ENCODE data around the gene SH2D3A. TPM values are rescaled to one million over a fixed set of nuclear protein-coding genes. Genes with fewer than 3 reads are reported as not detected.

Gene SH2D3A
- total and polyA plus RNA-seq, 2 of the 8 experiments (the other 6 are each of a cell fraction or from before 2014, with no cell fraction given), result 14.5 to 22.1 TPM

DNA sequence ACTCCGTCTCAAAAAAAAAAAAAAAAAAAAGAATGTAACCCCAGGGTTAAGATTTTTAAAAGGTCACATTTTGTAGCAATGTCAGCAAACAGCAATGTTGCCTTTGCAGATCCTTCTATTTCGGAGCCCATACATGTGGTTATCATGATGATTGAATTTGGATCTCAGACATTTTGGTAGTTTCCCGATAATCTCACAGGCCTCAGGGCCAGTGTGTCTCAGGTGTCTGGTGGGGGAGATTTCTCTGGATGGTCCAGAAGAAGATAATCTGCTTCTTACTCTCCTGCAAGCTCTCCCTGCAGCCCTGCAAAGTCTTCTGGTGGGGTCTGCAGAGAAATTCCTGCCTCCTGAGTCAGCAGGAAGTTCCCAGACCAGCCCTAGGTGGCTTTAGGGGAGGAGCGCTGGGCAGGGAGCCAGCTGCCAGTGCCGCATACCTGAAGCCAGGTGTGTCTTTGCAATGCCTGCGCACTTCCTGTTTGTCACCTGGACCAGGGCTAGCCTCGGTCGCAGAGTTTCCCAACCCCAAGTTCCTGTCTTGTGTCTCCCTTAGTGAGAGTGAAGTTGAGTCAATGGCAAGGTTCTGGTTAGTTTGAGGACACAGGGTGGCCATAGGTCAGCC is 1.4 kb downstream of the SH2D3A start:
- no peak overlapping the region for H2AFZ ChIP-seq (ENCODE audit: low read length)
- peak; percentile 80 to 88 for DNase-seq (ENCODE audit: low read depth in 1 of 2, low spot score in 2 of 2)
- H3K4ac ChIP-seq (replicated peaks; ENCODE audit: insufficient read length, low read depth, low read length), result peak overlapping the region; percentile 75
- H3K27ac ChIP-seq (ENCODE audit: low read depth, low read length), result peak overlapping the region; percentile 57
- H2AK5ac ChIP-seq (ENCODE audit: low read depth, low read length), result peak overlapping the region; percentile 87; the same call in 1 of the 2 replicates
- no peak overlapping the region for H3K56ac ChIP-seq (replicated peaks; ENCODE audit: insufficient read length, low read depth, low read length)
- peaks cover 0 to 6% (median 5%) of the 10 kb centered on the region in 4 experiments; a peak in 5 of 7 replicates for H3K4me1 ChIP-seq (replicated peaks in 1 of 4; ENCODE audit: control insufficient read depth in 3 of 4, insufficient read depth in 4 of 4, low read length in 3 of 4)
- H3K9ac ChIP-seq (replicated peaks in 1 of 4; ENCODE audit: extremely low read depth in 1 of 4, low read depth in 3 of 4, low read length in 3 of 4), result peak overlapping the region in 3 of 4 experiments; percentile 59 to 72 (median 60); a peak in 6 of 7 replicates
- no peaks in the 10 kb centered on the region for H4K20me1 ChIP-seq (replicated peaks in 1 of 2; ENCODE audit: control insufficient read depth in 1 of 2, insufficient read depth in 2 of 2, low read length in 2 of 2)
- H3K9me3 ChIP-seq (ENCODE audit: insufficient read depth in 2 of 2, low read depth in 1 of 2, low read length in 1 of 2), result peaks cover 0 to 7% of the 10 kb centered on the region in 2 experiments; a peak in 2 of 4 replicates
- ChIA-PET POLR2A (ENCODE audit: partially characterized antibody) (interaction anchor here (1.2 to 5.7 kb wide), 6 partner anchors 9 to 47 kb away, joined by 3 to 53 read pairs (median 8); partner anchors contain the start of genes GPR108 and TRIP10), CTCF (ENCODE audit: partially characterized antibody) (interaction anchor here (1.1 to 1.6 kb wide), 4 partner anchors 27 to 98 kb away, joined by 3 to 4 read pairs (median 4); no protein-coding TSS in a partner anchor)
- peaks cover 15% of the 10 kb centered on the region for H3K23me2 ChIP-seq (ENCODE audit: low read depth, low read length)
- H3K36me3 ChIP-seq (ENCODE audit: control insufficient read depth in 2 of 4, insufficient read depth in 4 of 4, low read length in 3 of 4), result peaks cover 0 to 5% (median 2%) of the 10 kb centered on the region in 4 experiments; a peak in 2 of 8 replicates
- FAIRE-seq, result peak; percentile 60
- peak overlapping the region; percentile 87 to 99 for H3K4me2 ChIP-seq (ENCODE audit: insufficient read depth in 1 of 2, low read depth in 2 of 2, low read length in 2 of 2)
- H3K79me2 ChIP-seq (ENCODE audit: control insufficient read depth in 1 of 2, insufficient read depth in 2 of 2, low read length in 2 of 2), result peaks cover 0 to 7% of the 10 kb centered on the region in 2 experiments; a peak in 2 of 4 replicates
- no peak overlapping the region for H3K23ac ChIP-seq (ENCODE audit: insufficient read length)
- peak overlapping the region; percentile 92 for H3K18ac ChIP-seq (ENCODE audit: extremely low read depth, low read length)
- H3K14ac ChIP-seq (ENCODE audit: insufficient read length), result no peak overlapping the region
- H4K5ac ChIP-seq (ENCODE audit: insufficient read length, low read depth, low read length), result no peak overlapping the region
- peak overlapping the region; percentile 96 for H2BK5ac ChIP-seq (ENCODE audit: low read depth, low read length)
- H2BK15ac ChIP-seq (ENCODE audit: low read length), result peak overlapping the region; percentile 50; the same call in 1 of the 2 replicates
- 13% methylated on average over 7 of the region's 8 CpGs; no CpG with 5 or more reads in 1 of the 2 experiments for WGBS, 2 experiments (ENCODE audit: extremely low coverage in 1 of 2, insufficient coverage in 1 of 2, insufficient read length in 1 of 2, insufficient replicate concordance in 2 of 2, low coverage in 1 of 2, low lambda C conversion rate in 2 of 2, missing lambda C conversion rate in 1 of 2)
- no peak overlapping the region; the same call in 1 of the 2 replicates for H4K8ac ChIP-seq (ENCODE audit: extremely low read depth, insufficient read depth, low read length)
- peaks cover 10% of the 10 kb centered on the region for H3K79me1 ChIP-seq (ENCODE audit: low read depth, low read length)
- no peaks in the 10 kb centered on the region for H3K27me3 ChIP-seq (replicated peaks in 1 of 4; ENCODE audit: control insufficient read depth in 3 of 4, extremely low read depth in 1 of 4, insufficient read depth in 3 of 4, low read length in 3 of 4)
- H2BK120ac ChIP-seq (replicated peaks; ENCODE audit: low read depth, low read length), result peak overlapping the region; percentile 81
- H4K91ac ChIP-seq (replicated peaks; ENCODE audit: insufficient read length, low read length), result peak overlapping the region; percentile 76
- H3K4me3 ChIP-seq (ENCODE audit: extremely low read depth in 1 of 4, insufficient read depth in 2 of 4, low read depth in 3 of 4, low read length in 4 of 4), result peak overlapping the region; percentile 61 to 84 (median 83); a peak in 7 of 8 replicates
- no peak overlapping the region for H2BK20ac ChIP-seq (ENCODE audit: low read length)
- H2BK12ac ChIP-seq (ENCODE audit: low read depth, low read length), result peak overlapping the region; percentile 100; the same call in 1 of the 2 replicates
- TF ChIP-seq CBX8 (IDR thresholded peaks at IDR 0.05; ENCODE audit: borderline replicate concordance, low read depth, low read length) (no peak), FOSL1 (IDR thresholded peaks at IDR 0.05; ENCODE audit: insufficient read depth, low read depth, low read length) (no peak), GABPA (IDR thresholded peaks at IDR 0.05; ENCODE audit: borderline replicate concordance, insufficient read depth, low read length) (no peak), TAF1 (IDR thresholded peaks at IDR 0.05; ENCODE audit: low read depth, low read length) (peak; percentile 69; the same call in 1 of the 2 replicates), USF2 (IDR thresholded peaks at IDR 0.05; ENCODE audit: low read length) (no peak), TAF7 (optimal IDR thresholded peaks at IDR 0.05; ENCODE audit: borderline replicate concordance, low read depth, low read length) (no peak), MAX (IDR thresholded peaks at IDR 0.05) (no peak; the same call in 1 of the 2 replicates), SIN3A (conservative IDR thresholded peaks at IDR 0.05 in 1 of 2, IDR thresholded peaks at IDR 0.05 in 1 of 2; ENCODE audit: low read depth in 1 of 2, low read length in 2 of 2) (peak; percentile 82 to 96), CHD2 (IDR thresholded peaks at IDR 0.05; ENCODE audit: low read length) (no peak)

Data from H1 (cell line).